ENCODE measurements around the gene C2CD2. TPM values are rescaled to one million over a fixed set of nuclear protein-coding genes. Genes with fewer than 3 reads are reported as not detected.
A peak's percentile ranks its signal among the peaks of the same experiment; 100 is the strongest.

Gene C2CD2
- total and polyA plus RNA-seq, 3 donors from 2014 or later = 8.6 to 17.4 (median 13.2) TPM

GRCh38 chr21:41929248-41929647 lies 24.6 kb downstream of the C2CD2 start:
- TF ChIP-seq, protein P1, sequence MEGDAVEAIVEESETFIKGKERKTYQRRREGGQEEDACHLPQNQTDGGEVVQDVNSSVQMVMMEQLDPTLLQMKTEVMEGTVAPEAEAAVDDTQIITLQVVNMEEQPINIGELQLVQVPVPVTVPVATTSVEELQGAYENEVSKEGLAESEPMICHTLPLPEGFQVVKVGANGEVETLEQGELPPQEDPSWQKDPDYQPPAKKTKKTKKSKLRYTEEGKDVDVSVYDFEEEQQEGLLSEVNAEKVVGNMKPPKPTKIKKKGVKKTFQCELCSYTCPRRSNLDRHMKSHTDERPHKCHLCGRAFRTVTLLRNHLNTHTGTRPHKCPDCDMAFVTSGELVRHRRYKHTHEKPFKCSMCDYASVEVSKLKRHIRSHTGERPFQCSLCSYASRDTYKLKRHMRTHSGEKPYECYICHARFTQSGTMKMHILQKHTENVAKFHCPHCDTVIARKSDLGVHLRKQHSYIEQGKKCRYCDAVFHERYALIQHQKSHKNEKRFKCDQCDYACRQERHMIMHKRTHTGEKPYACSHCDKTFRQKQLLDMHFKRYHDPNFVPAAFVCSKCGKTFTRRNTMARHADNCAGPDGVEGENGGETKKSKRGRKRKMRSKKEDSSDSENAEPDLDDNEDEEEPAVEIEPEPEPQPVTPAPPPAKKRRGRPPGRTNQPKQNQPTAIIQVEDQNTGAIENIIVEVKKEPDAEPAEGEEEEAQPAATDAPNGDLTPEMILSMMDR (IDR thresholded peaks at IDR 0.05) = no peak
- TF ChIP-seq POLR2A (IDR thresholded peaks at IDR 0.05) = no peak
- 86 to 88% methylated on average over 5 of the region's 5 CpGs for WGBS, 2 donors
- no peaks in the 10 kb centered on the region for H3K9me3 ChIP-seq
- DNase-seq = no peak
- no peak overlapping the region for H3K4me3 ChIP-seq
- intact Hi-C loops (cut with DNase I; ENCODE audit: low total_unique reads) = no loop called here
- H3K36me3 ChIP-seq (ENCODE audit: low read depth, missing control alignments) = no peaks in the 10 kb centered on the region
- H3K27ac ChIP-seq = no peak overlapping the region
- no peaks in the 10 kb centered on the region for H3K27me3 ChIP-seq
- peaks cover 26% of the 10 kb centered on the region for H3K4me1 ChIP-seq

DNA sequence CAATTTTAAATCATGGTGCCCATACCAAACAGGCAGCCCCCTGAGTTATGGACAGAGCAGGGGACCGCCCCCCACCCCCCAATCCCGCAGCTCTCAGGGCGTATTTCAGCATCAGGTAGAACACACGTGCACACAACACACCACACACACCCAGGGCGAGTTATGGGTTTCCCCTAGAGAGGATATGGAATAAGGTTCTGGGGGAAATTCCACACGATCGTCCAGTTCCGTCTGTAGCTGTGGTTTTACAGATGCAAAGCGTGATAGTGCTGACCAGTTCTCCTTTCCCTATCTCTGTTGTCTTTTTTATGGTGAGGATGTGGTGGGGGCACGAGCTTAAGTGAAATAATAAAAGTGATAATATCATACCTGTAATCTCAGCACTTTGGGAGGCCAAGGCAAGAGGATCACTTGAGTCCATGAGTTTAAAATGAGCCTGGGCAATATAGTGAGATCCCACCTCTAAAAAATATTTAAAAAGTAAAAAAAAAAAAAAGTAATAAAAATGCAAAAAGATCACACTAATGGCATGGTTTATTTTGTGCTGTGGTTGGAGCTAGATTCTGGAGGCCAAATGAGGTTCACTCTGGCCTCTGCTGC lies 25.1 kb downstream of the C2CD2 start:
- DNase-seq = no peak
- H3K36me3 ChIP-seq (ENCODE audit: low read depth, missing control alignments) = no peaks in the 10 kb centered on the region
- no peak for TF ChIP-seq POLR2A (IDR thresholded peaks at IDR 0.05)
- TF ChIP-seq, protein P1 (IDR thresholded peaks at IDR 0.05) = no peak
- peaks cover 30% of the 10 kb centered on the region for H3K4me1 ChIP-seq
- H3K27me3 ChIP-seq = no peaks in the 10 kb centered on the region
- H3K4me3 ChIP-seq = no peak overlapping the region
- intact Hi-C loops (cut with DNase I; ENCODE audit: low total_unique reads) = no loop called here
- no peaks in the 10 kb centered on the region for H3K9me3 ChIP-seq
- WGBS, 2 donors = 87 to 92% methylated on average over 10 of the region's 10 CpGs
- no peak overlapping the region for H3K27ac ChIP-seq

DNA sequence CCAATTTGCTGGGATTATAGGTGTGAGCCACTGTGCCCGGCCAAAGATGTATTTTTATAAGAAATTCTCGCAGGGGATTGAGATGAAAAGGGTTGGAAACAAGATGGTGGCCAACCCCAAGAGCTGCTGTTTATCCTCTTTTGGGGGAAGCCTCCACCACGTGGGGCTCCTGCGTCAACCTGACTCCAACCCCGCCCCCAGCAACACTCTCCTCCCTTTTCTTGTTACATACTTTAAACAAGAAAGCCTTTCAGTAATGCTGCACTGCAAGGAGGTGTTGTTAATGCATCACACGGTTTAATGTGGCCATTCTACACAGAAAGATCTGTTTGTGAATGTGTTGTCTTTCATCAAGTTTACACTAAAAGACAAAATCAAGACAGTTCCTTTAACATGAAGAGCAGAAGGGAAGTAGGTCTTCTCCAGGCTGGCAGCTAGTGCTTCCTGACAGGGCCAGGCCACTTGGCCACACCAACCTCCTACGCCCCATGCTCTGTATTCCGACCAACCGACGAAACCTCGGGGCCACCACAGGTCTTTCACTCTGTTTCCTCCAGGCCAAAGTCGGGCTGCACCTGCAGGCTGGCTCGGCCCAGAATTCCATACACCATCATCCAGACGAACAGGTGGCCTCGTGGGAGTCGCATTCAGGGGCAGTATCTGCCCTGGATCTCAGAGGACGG lies 25.9 kb downstream of the C2CD2 start:
- H3K27ac ChIP-seq = no peak overlapping the region
- no peak for DNase-seq
- H3K9me3 ChIP-seq = no peaks in the 10 kb centered on the region
- peaks cover 29% of the 10 kb centered on the region for H3K4me1 ChIP-seq
- TF ChIP-seq, protein P1 (IDR thresholded peaks at IDR 0.05) = no peak
- no peak for TF ChIP-seq POLR2A (IDR thresholded peaks at IDR 0.05)
- no peaks in the 10 kb centered on the region for H3K27me3 ChIP-seq
- intact Hi-C loops (cut with DNase I; ENCODE audit: low total_unique reads) = no loop called here
- H3K4me3 ChIP-seq = no peak overlapping the region
- no peaks in the 10 kb centered on the region for H3K36me3 ChIP-seq (ENCODE audit: low read depth, missing control alignments)
- 81 to 85% methylated on average over 13 to 17 of the region's 17 CpGs for WGBS, 2 donors

DNA sequence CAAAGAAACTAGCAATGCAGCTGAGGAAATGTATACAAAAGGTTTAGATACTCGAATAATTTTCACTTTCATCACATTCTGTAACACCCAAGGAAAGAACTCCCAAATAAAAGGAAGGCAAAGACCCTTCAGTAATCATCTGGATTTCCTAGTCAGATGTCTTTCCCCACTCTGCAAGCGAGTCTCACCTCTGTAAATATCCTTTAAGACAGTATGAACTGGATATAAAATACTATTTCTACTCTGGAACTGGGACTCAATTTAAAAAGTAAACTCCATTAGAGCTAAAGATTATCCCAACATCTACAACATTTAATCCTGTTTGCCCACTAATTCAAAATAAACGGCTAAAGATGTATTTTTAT lies 27.0 kb downstream of the C2CD2 start:
- no peaks in the 10 kb centered on the region for H3K36me3 ChIP-seq (ENCODE audit: low read depth, missing control alignments)
- peak overlapping the region; percentile 0 to 84 for H3K27ac ChIP-seq
- intact Hi-C loops (cut with DNase I; ENCODE audit: low total_unique reads) = no loop called here
- no peaks in the 10 kb centered on the region for H3K9me3 ChIP-seq
- H3K4me1 ChIP-seq = peaks cover 30% of the 10 kb centered on the region
- no peak overlapping the region for H3K4me3 ChIP-seq
- no peak for DNase-seq
- no peak for TF ChIP-seq POLR2A (IDR thresholded peaks at IDR 0.05)
- TF ChIP-seq, protein P1 (IDR thresholded peaks at IDR 0.05) = no peak
- 64 to 71% methylated on average over 3 of the region's 3 CpGs for WGBS, 2 donors
- no peaks in the 10 kb centered on the region for H3K27me3 ChIP-seq
